GM12878 (cell line): Measurements from ENCODE around the gene RFX1. TPM values are rescaled to one million over a fixed set of nuclear protein-coding genes. Genes with fewer than 3 reads are reported as not detected.

ENCODE experiments used
- ATAC-seq: fragments of 200-7000 bp; cut with Tn5 transposase; 3 replicates; pipeline ENCODE4 v1.9.1; 2020; ENCODE audit warnings: mild to moderate bottlenecking, moderate library complexity
- BruUV-seq: library from RNA; stranded (reverse); fragments of 400-500 nt; replicated peaks from 2 replicates; lab custom pipeline; 2021; lab: Mats Ljungman, UMichigan
- CTCF ChIA-PET: fragments of 300-600 bp; sonication (Branson Sonifier 250); formaldehyde crosslinking; extraction: SDS; loops from one replicate; lab custom pipeline; 2021; ENCODE audit warnings: inconsistent platforms; lab: Yijun Ruan, JAX
- POLR2A ChIA-PET: fragments of 350-600 bp; formaldehyde crosslinking; extraction: SDS; loops from one replicate; lab custom pipeline; 2021; ENCODE audit warnings: inconsistent platforms; lab: Charles Lee
- RAD21 ChIA-PET: fragments of 300-600 bp; sonication (Branson Sonifier 250); formaldehyde crosslinking; loops from one replicate; lab custom pipeline; 2023; ENCODE audit warnings: antibody characterized with exemption; ENCODE audit not compliant: unreplicated experiment; lab: Charles Lee
- SMC1A ChIA-PET: fragments of 300-600 bp; sonication (Branson Sonifier 250); formaldehyde crosslinking; loops from one replicate; lab custom pipeline; 2023; ENCODE audit not compliant: unreplicated experiment, uncharacterized antibody; lab: Charles Lee
- DNase-seq: peaks from one replicate; pipeline ENCODE4 v3.0.0-alpha.2; 2011; ENCODE audit warnings: low read depth, low spot score
- FAIRE-seq: peaks from 3 replicates; lab custom pipeline; 2011; peaks lifted over from hg19 to GRCh38; lab: Jason Lieb, UNC
- H2AFZ ChIP-seq: 2 replicates; pipeline ENCODE4 v1.6.0; 2011; ENCODE audit warnings: low read depth, low read length, control low read depth; ENCODE audit not compliant: control insufficient read depth
- H3K27ac ChIP-seq: 2 replicates; pipeline ENCODE4 v1.5.1; 2011; ENCODE audit warnings: control low read depth; ENCODE audit not compliant: control insufficient read depth, insufficient read depth
- H3K27me3 ChIP-seq, 2 experiments: replicated peaks in 1 of 2; 2 replicates each; pipeline versions ENCODE4 v1.6.0 to v1.6.1; 2011; ENCODE audit warnings: low read length in 1 of 2; ENCODE audit not compliant: control insufficient read depth in 2 of 2, insufficient read depth in 2 of 2
- H3K36me3 ChIP-seq, 2 experiments: 2 replicates each; pipeline ENCODE4 v1.5.1; 2011; ENCODE audit warnings: low read length in 1 of 2; ENCODE audit not compliant: control insufficient read depth in 2 of 2, insufficient read depth in 2 of 2
- H3K4me1 ChIP-seq: 2 replicates; pipeline ENCODE4 v1.6.1; 2011; ENCODE audit warnings: mild to moderate bottlenecking, low read length, moderate library complexity, mixed read lengths; ENCODE audit not compliant: control insufficient read depth, insufficient read depth
- H3K4me2 ChIP-seq: 2 replicates; pipeline ENCODE4 v1.6.0; 2011; ENCODE audit warnings: control low read depth; ENCODE audit not compliant: control insufficient read depth, insufficient read depth
- H3K4me3 ChIP-seq: fragments of 200-600 bp; sonication (generic); 2 replicates; pipeline ENCODE4 v1.5.1; 2016
- H3K79me2 ChIP-seq: 2 replicates; pipeline ENCODE4 v1.6.0; 2011; ENCODE audit warnings: low read length; ENCODE audit not compliant: control insufficient read depth, insufficient read depth
- H3K9ac ChIP-seq: 2 replicates; pipeline ENCODE4 v1.8.0; 2011; ENCODE audit warnings: low read length, control low read depth, mixed read lengths; ENCODE audit not compliant: control insufficient read depth, insufficient read depth
- H3K9me3 ChIP-seq: replicated peaks from 3 replicates; pipeline ENCODE4 v1.5.1; 2011; ENCODE audit warnings: mild to moderate bottlenecking, low read length; ENCODE audit not compliant: control insufficient read depth, insufficient read depth
- H4K20me1 ChIP-seq: 2 replicates; pipeline ENCODE4 v1.6.0; 2011; ENCODE audit not compliant: control insufficient read depth, insufficient read depth
- ASH2L ChIP-seq: fragments of 300-600, 200-600 bp; sonication (generic); IDR thresholded peaks from 2 replicates; pipeline ENCODE4 v1.6.1; 2017; ENCODE audit warnings: low read depth, mild to moderate bottlenecking, borderline replicate concordance
- CHD1 ChIP-seq: IDR thresholded peaks from 2 replicates; pipeline ENCODE4 v1.6.1; 2012; ENCODE audit warnings: low read depth, low read length, improper control_type of control experiment
- E2F4 ChIP-seq: IDR thresholded peaks from 2 replicates; pipeline ENCODE4 v1.6.1; 2012; ENCODE audit warnings: low read depth, low read length, improper control_type of control experiment
- EGR1 ChIP-seq, 2 experiments: IDR thresholded peaks; 1 replicate in 1 of 2; 2 replicates in 1 of 2; pipeline ENCODE4 v1.6.1; 2011 to 2012; ENCODE audit warnings: low read depth in 2 of 2, low read length in 2 of 2, borderline replicate concordance in 1 of 2, mild to moderate bottlenecking in 1 of 2, moderate library complexity in 1 of 2
- NFYA ChIP-seq: IDR thresholded peaks from 2 replicates; pipeline ENCODE4 v1.6.1; 2011; ENCODE audit warnings: low read depth, mild to moderate bottlenecking, low read length, improper control_type of control experiment, borderline replicate concordance
- POU2F2 ChIP-seq: IDR thresholded peaks from 3 replicates; pipeline ENCODE4 v1.6.1; 2011; ENCODE audit warnings: low read depth, mild to moderate bottlenecking, low read length, borderline replicate concordance
- RAD51 ChIP-seq: fragments of 450-650 bp; IDR thresholded peaks from 2 replicates; pipeline ENCODE4 v1.6.1; 2016; ENCODE audit warnings: moderate library complexity, mild to moderate bottlenecking, inconsistent platforms
- REST ChIP-seq: IDR thresholded peaks from 2 replicates; pipeline ENCODE4 v1.6.1; 2012; ENCODE audit warnings: mild to moderate bottlenecking, low read depth, low read length
- RFX5 ChIP-seq: IDR thresholded peaks from 2 replicates; pipeline ENCODE4 v1.6.1; 2011; ENCODE audit warnings: low read depth, low read length, improper control_type of control experiment
- TBL1XR1 ChIP-seq: IDR thresholded peaks from 2 replicates; pipeline ENCODE4 v1.6.1; 2012; ENCODE audit warnings: low read depth, low read length, improper control_type of control experiment
- YBX1 ChIP-seq: fragments of 450-650 bp; IDR thresholded peaks from 2 replicates; pipeline ENCODE4 v1.6.1; 2016; ENCODE audit warnings: antibody characterized with exemption
- WGBS: methylation state at CpG from one replicate; pipeline ENCODE4 v1.1.6; 2016; ENCODE audit warnings: low lambda C conversion rate; ENCODE audit not compliant: insufficient replicate concordance, insufficient coverage; ENCODE audit errors: missing lambda C conversion rate; 5-methylcytosine and 5-hydroxymethylcytosine counted together
- in situ Hi-C: fragments of 300-500 bp; cut with MboI; formaldehyde crosslinking; loops from 9 replicates; pipeline ENCODE4 v1.14.3; 2018; ENCODE audit warnings: mixed read lengths
- intact Hi-C: fragments of 100-400 bp; cut with micrococcal nuclease; formaldehyde crosslinking; loops from one replicate; pipeline ENCODE4 v1.14.2; 2022; ENCODE audit not compliant: unreplicated experiment
- polyA plus RNA-seq, 11 experiments: library from polyadenylated mRNA; depleted of rRNA in 4 of 11; unstranded in 6 of 11; stranded (reverse) in 5 of 11; fragments of >200 nt; fragmentation: Nextera tagmentation in 4 of 11; fragmentation: Illumina TruSeq in 1 of 11; extraction: Ambion mirVana in 4 of 11; extraction: Trizol in 1 of 11; gene quantifications; 1 replicate in 1 of 11; 2 replicates in 10 of 11; pipeline versions ENCODE4 v1.2.1 to v1.2.3, GENCODE V29; 2011 to 2016; ENCODE audit warnings: inconsistent platforms in 2 of 11, missing spikeins in 2 of 11, low read depth in 1 of 11
- total RNA-seq, 4 experiments: library from RNA; depleted of rRNA in 3 of 4; stranded (reverse); fragments of >200 nt in 3 of 4; fragmentation: Illumina TruSeq in 1 of 4; extraction: Trizol in 1 of 4; gene quantifications; 2 replicates each; pipeline versions ENCODE4 v1.2.1 to v1.2.3, GENCODE V29; 2013 to 2021
- TF ChIP-seq, protein P1 (sequence below): IDR thresholded peaks from 2 replicates; pipeline ENCODE4 v1.6.1; 2011; ENCODE audit warnings: low read depth, low read length, improper control_type of control experiment, borderline replicate concordance

RFX1 gene
- total and polyA plus RNA-seq, 10 of the 15 experiments (the other 5 are each of a cell fraction or from before 2014, with no cell fraction given) = 0.05 to 11.0 (median 1.5) TPM

DNA sequence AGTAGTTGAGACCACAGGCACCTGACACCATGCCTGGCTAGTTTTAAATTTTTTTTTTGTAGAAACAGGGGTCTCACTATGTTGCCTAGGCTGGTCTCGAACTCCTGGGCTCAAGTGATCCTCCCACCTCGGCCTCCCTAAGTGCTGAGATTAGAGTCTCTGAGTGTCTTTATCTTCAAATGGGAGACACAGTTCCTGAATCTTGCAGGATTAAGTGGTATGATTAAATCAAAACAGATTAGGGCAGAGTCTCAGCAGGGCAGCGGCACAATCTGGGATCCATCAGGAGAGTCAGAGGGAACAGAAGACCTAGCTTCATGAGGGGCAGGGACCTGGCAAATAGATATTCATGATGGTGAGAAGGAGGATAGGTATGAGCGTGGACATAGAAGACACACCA, 22.8 kb upstream of the RFX1 start:
- no peak for FAIRE-seq
- RAD21 ChIA-PET = interaction anchor here (1.2 to 1.6 kb wide), 2 partner anchors 10 to 126 kb away, joined by 3 to 8 read pairs; no protein-coding TSS in a partner anchor

More for the DNA sequence above, 22.8 kb upstream of the RFX1 start:
- ChIA-PET SMC1A (interaction anchor here (0.6 to 3.0 kb wide), 3 partner anchors 10 to 670 kb away, joined by 3 to 12 read pairs (median 5); no protein-coding TSS in a partner anchor), POLR2A (interaction anchor here (0.5 to 4.1 kb wide), 6 partner anchors 10 to 461 kb away, joined by 3 to 23 read pairs (median 4); partner anchors contain the start of genes MISP3 and RFX1), CTCF (interaction anchor here (0.6 to 1.3 kb wide), 5 partner anchors 9 to 123 kb away, joined by 3 to 5 read pairs (median 3); no protein-coding TSS in a partner anchor)
- H3K4me1 ChIP-seq = peaks cover 17% of the 10 kb centered on the region
- no TSS peak for BruUV-seq
- ATAC-seq (no peak), DNase-seq (no peak)
- no peaks in the 10 kb centered on the region for H3K27me3 ChIP-seq
- no peaks in the 10 kb centered on the region for H3K36me3 ChIP-seq
- no peak overlapping the region for H3K27ac ChIP-seq
- H2AFZ ChIP-seq = no peak overlapping the region
- peaks cover 8% of the 10 kb centered on the region for H3K79me2 ChIP-seq
- no peaks in the 10 kb centered on the region; the same call in 2 of the 3 replicates for H3K9me3 ChIP-seq
- H3K9ac ChIP-seq = no peak overlapping the region
- no peak overlapping the region for H3K4me2 ChIP-seq
- 49% methylated on average over 4 of the region's 4 CpGs for WGBS
- H3K4me3 ChIP-seq = no peak overlapping the region
- in situ Hi-C loops = no loop called here
- intact Hi-C loops = no loop called here
- no peaks in the 10 kb centered on the region for H4K20me1 ChIP-seq
- TF ChIP-seq TBL1XR1 (no peak), E2F4 (no peak), RFX5 (no peak), RAD51 (no peak), YBX1 (no peak), EGR1 (IDR thresholded peaks at IDR 0.05; ENCODE audit: borderline replicate concordance in 1 of 2, low read depth in 2 of 2, low read length in 2 of 2) (no peak), CHD1 (no peak), REST (no peak), ASH2L (no peak), NFYA (no peak), POU2F2 (no peak)
- TF ChIP-seq, protein P1, sequence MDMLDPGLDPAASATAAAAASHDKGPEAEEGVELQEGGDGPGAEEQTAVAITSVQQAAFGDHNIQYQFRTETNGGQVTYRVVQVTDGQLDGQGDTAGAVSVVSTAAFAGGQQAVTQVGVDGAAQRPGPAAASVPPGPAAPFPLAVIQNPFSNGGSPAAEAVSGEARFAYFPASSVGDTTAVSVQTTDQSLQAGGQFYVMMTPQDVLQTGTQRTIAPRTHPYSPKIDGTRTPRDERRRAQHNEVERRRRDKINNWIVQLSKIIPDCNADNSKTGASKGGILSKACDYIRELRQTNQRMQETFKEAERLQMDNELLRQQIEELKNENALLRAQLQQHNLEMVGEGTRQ = no peak
- TF ChIP-seq, all 136 proteins: peak for 0
